Measurements from ENCODE around the gene TSEN54. TPM values are rescaled to one million over a fixed set of nuclear protein-coding genes. Genes with fewer than 3 reads are reported as not detected.
A peak's percentile ranks its signal among the peaks of the same experiment; 100 is the strongest.

Gene TSEN54
- total RNA-seq, 2 donors from 2014 or later, result 29.7 to 50.7 TPM

GRCh38 chr17:75482098-75482942, 34.0 kb upstream of the TSEN54 start:
- TF ChIP-seq CTCF (IDR thresholded peaks at IDR 0.05), result no peak

GRCh38 chr17:75485688-75486087, 30.6 kb upstream of the TSEN54 start:
- Histone ChIP-seq H3K36me3 (no peaks in the 10 kb centered on the region), H3K9ac (ENCODE audit: low read depth in 2 of 2, low read length in 2 of 2) (no peak overlapping the region), H3K9me3 (no peaks in the 10 kb centered on the region), H3K27ac (no peak overlapping the region), H3K27me3 (no peaks in the 10 kb centered on the region), H3K4me3 (no peak overlapping the region), H3K4me1 (peaks cover 11% of the 10 kb centered on the region)
- no peak for TF ChIP-seq CTCF (IDR thresholded peaks at IDR 0.05)
- no peak for DNase-seq
- intact Hi-C loops (cut with DNase I), result no loop called here

More at GRCh38 chr17:75482098-75482942, 34.0 kb upstream of the TSEN54 start:
- no peaks in the 10 kb centered on the region for H3K27me3 ChIP-seq
- no peaks in the 10 kb centered on the region for H3K36me3 ChIP-seq
- DNase-seq, result no peak
- no peaks in the 10 kb centered on the region for H3K9me3 ChIP-seq
- no peak overlapping the region for H3K4me3 ChIP-seq
- no peak overlapping the region for H3K9ac ChIP-seq (ENCODE audit: low read depth in 2 of 2, low read length in 2 of 2)
- intact Hi-C loops (cut with DNase I), result no loop called here
- no peaks in the 10 kb centered on the region for H3K4me1 ChIP-seq
- H3K27ac ChIP-seq, result no peak overlapping the region

GRCh38 chr17:75486151-75486550, 30.2 kb upstream of the TSEN54 start:
- no peak overlapping the region for H3K27ac ChIP-seq
- intact Hi-C loops (cut with DNase I), result no loop called here
- peaks cover 11% of the 10 kb centered on the region for H3K4me1 ChIP-seq
- TF ChIP-seq CTCF (IDR thresholded peaks at IDR 0.05), result no peak
- no peak overlapping the region for H3K4me3 ChIP-seq
- no peak overlapping the region for H3K9ac ChIP-seq (ENCODE audit: low read depth in 2 of 2, low read length in 2 of 2)
- H3K27me3 ChIP-seq, result no peaks in the 10 kb centered on the region
- no peak for DNase-seq
- H3K9me3 ChIP-seq, result no peaks in the 10 kb centered on the region
- H3K36me3 ChIP-seq, result no peaks in the 10 kb centered on the region

GRCh38 chr17:75486951-75487350, 29.4 kb upstream of the TSEN54 start:
- DNase-seq, result no peak
- peak overlapping the region; percentile 22 for H3K27ac ChIP-seq
- H3K4me1 ChIP-seq, result peaks cover 11% of the 10 kb centered on the region
- H3K27me3 ChIP-seq, result no peaks in the 10 kb centered on the region
- H3K4me3 ChIP-seq, result no peak overlapping the region
- no peak overlapping the region for H3K9ac ChIP-seq (ENCODE audit: low read depth in 2 of 2, low read length in 2 of 2)
- intact Hi-C loops (cut with DNase I), result no loop called here
- no peaks in the 10 kb centered on the region for H3K36me3 ChIP-seq
- no peaks in the 10 kb centered on the region for H3K9me3 ChIP-seq
- TF ChIP-seq CTCF (IDR thresholded peaks at IDR 0.05), result no peak

- H3K36me3 ChIP-seq, result no peaks in the 10 kb centered on the region
- no peak overlapping the region for H3K9ac ChIP-seq (ENCODE audit: low read depth in 2 of 2, low read length in 2 of 2)
- H3K9me3 ChIP-seq, result no peaks in the 10 kb centered on the region
- peaks cover 11% of the 10 kb centered on the region for H3K4me1 ChIP-seq
- peak overlapping the region; percentile 22 for H3K27ac ChIP-seq
- TF ChIP-seq CTCF (IDR thresholded peaks at IDR 0.05), result no peak
- no peaks in the 10 kb centered on the region for H3K27me3 ChIP-seq
- no peak overlapping the region for H3K4me3 ChIP-seq
- DNase-seq, result peak; percentile 36
- intact Hi-C loops (cut with DNase I), result no loop called here
These were observed 28.8 kb upstream of the TSEN54 start for GRCh38 chr17:75487351-75488070.
